ENCODE measurements around the gene CNEP1R1.

- TF ChIP-seq, protein P1, sequence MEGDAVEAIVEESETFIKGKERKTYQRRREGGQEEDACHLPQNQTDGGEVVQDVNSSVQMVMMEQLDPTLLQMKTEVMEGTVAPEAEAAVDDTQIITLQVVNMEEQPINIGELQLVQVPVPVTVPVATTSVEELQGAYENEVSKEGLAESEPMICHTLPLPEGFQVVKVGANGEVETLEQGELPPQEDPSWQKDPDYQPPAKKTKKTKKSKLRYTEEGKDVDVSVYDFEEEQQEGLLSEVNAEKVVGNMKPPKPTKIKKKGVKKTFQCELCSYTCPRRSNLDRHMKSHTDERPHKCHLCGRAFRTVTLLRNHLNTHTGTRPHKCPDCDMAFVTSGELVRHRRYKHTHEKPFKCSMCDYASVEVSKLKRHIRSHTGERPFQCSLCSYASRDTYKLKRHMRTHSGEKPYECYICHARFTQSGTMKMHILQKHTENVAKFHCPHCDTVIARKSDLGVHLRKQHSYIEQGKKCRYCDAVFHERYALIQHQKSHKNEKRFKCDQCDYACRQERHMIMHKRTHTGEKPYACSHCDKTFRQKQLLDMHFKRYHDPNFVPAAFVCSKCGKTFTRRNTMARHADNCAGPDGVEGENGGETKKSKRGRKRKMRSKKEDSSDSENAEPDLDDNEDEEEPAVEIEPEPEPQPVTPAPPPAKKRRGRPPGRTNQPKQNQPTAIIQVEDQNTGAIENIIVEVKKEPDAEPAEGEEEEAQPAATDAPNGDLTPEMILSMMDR (conservative IDR thresholded peaks at IDR 0.05) = no peak
- TF ChIP-seq EZH2 (IDR thresholded peaks at IDR 0.05; ENCODE audit: low read depth) = no peak
Measured at GRCh38 chr16:50017553-50017952, 7.5 kb upstream of the CNEP1R1 start.
